Mesenchymal stem cell (in vitro differentiated cells and primary cell): ENCODE measurements around the gene SEC14L2.

Source experiments
- DNase-seq: peaks from one replicate; pipeline ENCODE4 v3.0.0-alpha.2; 2013
- H2AFZ ChIP-seq: one replicate; pipeline ENCODE4 v1.6.1; 2013; ENCODE audit warnings: low read depth, mild to moderate bottlenecking, control low read depth, inconsistent platforms, low read length, moderate library complexity
- H2AK5ac ChIP-seq: 2 replicates; pipeline ENCODE4 v1.6.1; 2013; ENCODE audit warnings: low read length, moderate library complexity, mild to moderate bottlenecking, inconsistent platforms; ENCODE audit not compliant: severe bottlenecking
- H2BK120ac ChIP-seq: one replicate; pipeline ENCODE4 v1.6.1; 2013; ENCODE audit warnings: low read depth, mild to moderate bottlenecking, inconsistent platforms, low read length, moderate library complexity
- H2BK12ac ChIP-seq, 2 experiments: one replicate each; pipeline ENCODE4 v1.6.1; 2013; ENCODE audit warnings: inconsistent platforms in 2 of 2, low read length in 2 of 2, mild to moderate bottlenecking in 2 of 2, moderate library complexity in 2 of 2, control low read depth in 1 of 2
- H2BK15ac ChIP-seq: one replicate; pipeline ENCODE4 v1.6.1; 2013; ENCODE audit warnings: mild to moderate bottlenecking, low read depth, inconsistent platforms; ENCODE audit not compliant: poor library complexity, severe bottlenecking
- H2BK5ac ChIP-seq: 2 replicates; pipeline ENCODE4 v1.6.1; 2013; ENCODE audit warnings: low read depth, mild to moderate bottlenecking, low read length, control low read depth, inconsistent platforms; ENCODE audit not compliant: poor library complexity, severe bottlenecking
- H3K14ac ChIP-seq, 2 experiments: one replicate each; pipeline ENCODE4 v1.6.1; 2013; ENCODE audit warnings: inconsistent platforms in 2 of 2, low read length in 2 of 2, control low read depth in 1 of 2, mild to moderate bottlenecking in 1 of 2, moderate library complexity in 1 of 2
- H3K18ac ChIP-seq, 2 experiments: one replicate each; pipeline ENCODE4 v1.6.1; 2013; ENCODE audit warnings: inconsistent platforms in 2 of 2, low read length in 2 of 2, control low read depth in 1 of 2, low read depth in 1 of 2, mild to moderate bottlenecking in 1 of 2
- H3K23ac ChIP-seq, 2 experiments: one replicate each; pipeline ENCODE4 v1.6.1; 2013; ENCODE audit warnings: inconsistent platforms in 2 of 2, low read length in 2 of 2, mild to moderate bottlenecking in 2 of 2, moderate library complexity in 2 of 2, control low read depth in 1 of 2
- H3K27ac ChIP-seq: 2 replicates; pipeline ENCODE4 v1.5.1; 2013; ENCODE audit warnings: mild to moderate bottlenecking, moderate library complexity, low read length, control low read depth, inconsistent platforms; ENCODE audit not compliant: poor library complexity, severe bottlenecking
- H3K27me3 ChIP-seq, 2 experiments: 2 replicates each; pipeline versions ENCODE4 v1.6.1 to v1.7.0; 2013; ENCODE audit warnings: low read length in 2 of 2, mild to moderate bottlenecking in 2 of 2, moderate library complexity in 2 of 2, control low read depth in 1 of 2, inconsistent platforms in 1 of 2; ENCODE audit not compliant: control insufficient read depth in 1 of 2, insufficient read depth in 1 of 2
- H3K36me3 ChIP-seq, 2 experiments: 2 replicates each; pipeline versions ENCODE4 v1.6.1 to v1.7.0; 2013; ENCODE audit warnings: low read length in 2 of 2, control low read depth in 1 of 2, inconsistent platforms in 1 of 2, low read depth in 1 of 2, mild to moderate bottlenecking in 1 of 2; ENCODE audit not compliant: insufficient read depth in 2 of 2, control insufficient read depth in 1 of 2
- H3K4ac ChIP-seq, 2 experiments: one replicate each; pipeline ENCODE4 v1.6.1; 2013; ENCODE audit warnings: inconsistent platforms in 2 of 2, low read length in 2 of 2, mild to moderate bottlenecking in 2 of 2, moderate library complexity in 2 of 2, control low read depth in 1 of 2, low read depth in 1 of 2
- H3K4me1 ChIP-seq: 2 replicates; pipeline ENCODE4 v1.6.1; 2013; ENCODE audit warnings: low read depth, low read length, control low read depth; ENCODE audit not compliant: control insufficient read depth, insufficient read depth
- H3K4me2 ChIP-seq: 2 replicates; pipeline ENCODE4 v1.6.1; 2013; ENCODE audit warnings: low read length, mild to moderate bottlenecking, inconsistent platforms; ENCODE audit not compliant: poor library complexity, severe bottlenecking
- H3K4me3 ChIP-seq, 2 experiments: 2 replicates each; pipeline versions ENCODE4 v1.5.1 to v1.7.0; 2013; ENCODE audit warnings: low read length in 2 of 2, mild to moderate bottlenecking in 2 of 2, control low read depth in 1 of 2, low read depth in 1 of 2; ENCODE audit not compliant: insufficient read depth in 1 of 2
- H3K79me1 ChIP-seq: replicated peaks from 2 replicates; pipeline ENCODE4 v1.6.1; 2013; ENCODE audit warnings: mild to moderate bottlenecking, control low read depth, low read length, inconsistent platforms; ENCODE audit not compliant: poor library complexity, severe bottlenecking
- H3K9ac ChIP-seq: 2 replicates; pipeline ENCODE4 v1.7.0; 2013; ENCODE audit warnings: mild to moderate bottlenecking, low read length, moderate library complexity
- H3K9me3 ChIP-seq: 2 replicates; pipeline ENCODE4 v1.7.0; 2013; ENCODE audit warnings: mild to moderate bottlenecking, low read length; ENCODE audit not compliant: control insufficient read depth
- H4K8ac ChIP-seq: one replicate; pipeline ENCODE4 v1.6.1; 2013; ENCODE audit warnings: inconsistent platforms, mild to moderate bottlenecking, low read length, moderate library complexity
- H4K91ac ChIP-seq: one replicate; pipeline ENCODE4 v1.6.1; 2013; ENCODE audit warnings: mild to moderate bottlenecking, low read length, inconsistent platforms
- WGBS: methylation state at CpG from one replicate; pipeline ENCODE4 v1.1.7; 2013; ENCODE audit warnings: mixed read lengths; 5-methylcytosine and 5-hydroxymethylcytosine counted together

The SEC14L2 gene

DNA sequence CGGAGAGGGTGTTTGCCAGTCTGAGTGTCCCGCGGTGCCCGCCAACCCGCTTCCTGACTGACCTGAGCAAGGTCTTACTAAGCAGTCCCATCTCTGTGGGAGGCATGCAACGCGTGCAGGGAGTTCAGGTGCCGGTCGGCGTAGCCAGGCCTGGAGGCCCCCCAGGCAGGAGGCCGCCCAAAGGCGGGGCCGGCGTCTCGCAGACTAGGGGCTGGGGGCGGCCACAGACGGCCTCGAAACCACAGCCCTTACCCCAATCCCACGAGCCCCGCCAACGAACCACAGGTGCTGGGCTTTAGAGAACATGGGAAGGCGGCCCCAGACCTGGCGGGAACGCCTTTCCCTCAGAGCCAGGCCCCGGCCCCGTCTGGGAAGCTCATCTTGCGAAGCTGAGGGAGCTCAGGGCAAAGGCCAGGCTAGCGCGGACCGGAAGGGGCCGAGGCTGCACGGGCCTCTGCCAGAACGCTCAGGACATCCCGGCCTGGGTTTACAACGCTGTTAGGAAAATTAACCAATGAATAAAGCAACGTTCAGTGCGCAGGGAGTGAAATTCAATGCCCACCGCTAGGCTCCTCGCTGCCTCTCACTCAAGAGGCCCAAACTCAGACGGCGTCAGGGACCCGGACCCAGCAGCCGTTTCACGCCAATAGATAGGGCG, 26.6 kb downstream of the SEC14L2 start:
- Histone ChIP-seq H2BK15ac (peak overlapping the region; percentile 54), H3K79me1 (peaks cover 2% of the 10 kb centered on the region), H3K18ac (peak overlapping the region; percentile 96 to 98), H3K4me3 (peak overlapping the region; percentile 54 to 85), H3K4ac (peak overlapping the region; percentile 96 to 97), H2BK5ac (peak overlapping the region; percentile 75), H3K4me1 (peaks cover 31% of the 10 kb centered on the region), H2AK5ac (peak overlapping the region; percentile 40), H3K9me3 (no peaks in the 10 kb centered on the region), H3K36me3 (peaks cover 13 to 17% of the 10 kb centered on the region in 2 experiments), H3K23ac (peak overlapping the region in 1 of 2 experiments; percentile 85), H3K27me3 (no peaks in the 10 kb centered on the region), H2AFZ (peak overlapping the region; percentile 21), H2BK120ac (peak overlapping the region; percentile 96), H4K8ac (peak overlapping the region; percentile 98), H3K14ac (peak overlapping the region in 1 of 2 experiments; percentile 90), H3K9ac (peak overlapping the region; percentile 96), H3K4me2 (peak overlapping the region; percentile 61), H3K27ac (peak overlapping the region; percentile 91), H2BK12ac (peak overlapping the region; percentile 38 to 45), H4K91ac (peak overlapping the region; percentile 98)
- DNase-seq: no peak
- WGBS: under 1% methylated on average over 45 of the region's 45 CpGs

DNA sequence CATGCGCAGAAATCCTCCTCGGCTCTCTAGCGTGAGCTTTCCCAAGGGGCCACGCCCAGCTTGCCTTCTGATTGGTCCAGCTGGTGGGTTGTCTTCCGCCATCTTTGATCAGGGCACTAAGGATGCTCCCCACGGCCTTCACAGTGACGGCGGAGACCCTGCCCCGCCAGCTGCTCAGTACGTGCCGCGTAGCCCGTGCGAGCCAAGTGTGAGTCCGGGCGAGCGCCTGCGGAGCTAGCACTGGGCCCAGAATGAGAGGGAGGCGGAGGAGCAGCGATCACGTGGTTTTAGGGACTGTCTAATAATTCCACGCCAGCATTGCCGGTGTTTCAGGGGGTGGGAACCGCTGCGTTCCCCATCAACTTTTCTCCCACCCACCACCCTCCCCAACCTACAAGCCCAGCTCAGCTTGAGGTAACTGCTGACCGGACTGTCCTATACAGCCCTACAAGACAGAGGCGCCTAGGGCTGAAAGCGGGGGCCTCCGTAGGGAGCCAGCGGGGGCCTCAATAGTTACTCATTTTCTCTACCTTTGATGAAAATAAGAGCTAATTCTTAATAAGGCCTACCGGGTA, 27.2 kb downstream of the SEC14L2 start:
- peak overlapping the region in 1 of 2 experiments; percentile 58 for H3K4ac ChIP-seq
- no peaks in the 10 kb centered on the region for H3K27me3 ChIP-seq
- H4K91ac ChIP-seq: no peak overlapping the region
- H3K4me1 ChIP-seq: peaks cover 31% of the 10 kb centered on the region
- no peak overlapping the region for H3K14ac ChIP-seq
- H3K36me3 ChIP-seq: peaks cover 7 to 18% of the 10 kb centered on the region in 2 experiments
- H4K8ac ChIP-seq: no peak overlapping the region
- no peak overlapping the region for H2BK5ac ChIP-seq
- H2BK120ac ChIP-seq: no peak overlapping the region
- no peaks in the 10 kb centered on the region for H3K9me3 ChIP-seq
- peak overlapping the region; percentile 46 for H2AFZ ChIP-seq
- H3K27ac ChIP-seq: peak overlapping the region; percentile 91
- peak overlapping the region; percentile 89 for H2BK15ac ChIP-seq
- DNase-seq: peak; percentile 100
- H2AK5ac ChIP-seq: no peak overlapping the region
- WGBS: 0% methylated on average over 28 of the region's 31 CpGs
- no peak overlapping the region for H2BK12ac ChIP-seq
- H3K23ac ChIP-seq: no peak overlapping the region
- peak overlapping the region; percentile 88 for H3K4me2 ChIP-seq
- peaks cover under 1% of the 10 kb centered on the region for H3K79me1 ChIP-seq
- peak overlapping the region; percentile 96 for H3K9ac ChIP-seq
- H3K18ac ChIP-seq: peak overlapping the region; percentile 56 to 73
- H3K4me3 ChIP-seq: peak overlapping the region; percentile 3 to 85

DNA sequence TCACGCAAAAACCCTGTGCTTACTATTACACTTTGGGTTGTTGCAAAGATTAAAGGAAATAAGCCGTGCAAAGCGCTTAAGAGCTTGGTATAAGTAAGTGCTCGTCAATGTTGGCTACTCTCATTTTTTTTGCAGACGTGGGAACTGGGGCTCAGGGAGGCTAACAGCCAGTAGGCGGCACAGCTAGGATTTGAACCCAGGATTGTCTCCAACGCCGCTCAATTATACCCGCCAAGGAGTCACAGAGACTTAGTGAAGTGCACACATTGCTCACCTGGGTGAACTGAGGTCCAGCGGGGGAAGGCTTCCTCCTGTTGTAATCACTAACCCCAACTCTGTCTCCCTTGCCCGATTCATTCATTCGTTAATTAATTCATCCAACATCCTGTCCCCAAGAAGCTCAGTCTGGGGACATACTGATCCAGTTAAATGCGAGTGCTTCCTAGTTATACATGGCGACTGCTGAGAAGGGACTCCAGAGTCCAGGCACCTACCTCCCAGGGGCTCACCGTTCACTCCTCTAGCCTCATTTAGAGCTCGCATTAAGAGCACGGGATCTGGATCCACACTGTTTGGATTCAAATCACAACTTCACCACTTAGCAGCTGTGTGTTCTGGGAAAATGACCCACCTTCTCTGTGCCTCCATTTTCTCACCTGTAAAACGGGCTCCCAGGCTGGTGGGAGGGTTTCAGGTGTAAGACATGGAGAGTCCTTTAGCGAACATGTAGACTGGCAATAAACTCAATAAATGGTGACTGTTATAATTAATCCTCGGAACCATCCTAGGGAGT, 27.9 kb downstream of the SEC14L2 start:
- Histone ChIP-seq H3K4ac (peak overlapping the region in 1 of 2 experiments; percentile 47), H3K14ac (no peak overlapping the region), H4K91ac (no peak overlapping the region), H2AK5ac (peak overlapping the region; percentile 50), H3K4me2 (peak overlapping the region; percentile 88), H2BK15ac (no peak overlapping the region), H3K79me1 (no peaks in the 10 kb centered on the region), H3K18ac (peak overlapping the region; percentile 0 to 14), H3K27me3 (no peaks in the 10 kb centered on the region), H4K8ac (peak overlapping the region; percentile 59), H2BK5ac (no peak overlapping the region), H3K4me1 (peaks cover 31% of the 10 kb centered on the region), H3K23ac (no peak overlapping the region), H3K9me3 (no peaks in the 10 kb centered on the region), H2BK12ac (peak overlapping the region in 1 of 2 experiments; percentile 22), H3K27ac (peak overlapping the region; percentile 91), H2AFZ (peak overlapping the region; percentile 32), H3K4me3 (peak overlapping the region in 1 of 2 experiments; percentile 85), H3K36me3 (peaks cover 6 to 24% of the 10 kb centered on the region in 2 experiments), H2BK120ac (no peak overlapping the region), H3K9ac (peak overlapping the region; percentile 96)
- no peak for DNase-seq
- WGBS: 52% methylated on average over 19 of the region's 20 CpGs

DNA sequence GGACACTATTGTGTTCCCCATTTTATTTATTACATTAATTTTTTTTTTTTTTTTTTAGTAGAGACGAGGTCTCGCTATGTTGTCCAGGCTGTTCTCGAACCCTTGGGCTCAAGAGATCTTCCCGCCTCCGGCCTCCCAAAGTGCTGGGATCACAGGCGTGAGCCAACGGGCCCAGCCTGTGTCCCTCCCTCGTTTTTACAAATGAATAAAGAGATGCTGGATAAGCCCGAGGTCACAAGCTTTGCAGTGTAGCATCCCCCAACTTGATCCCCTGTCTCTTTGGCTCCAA, 28.5 kb downstream of the SEC14L2 start:
- H3K4me3 ChIP-seq: peak overlapping the region; percentile 76 to 85

More for the DNA sequence above, 28.5 kb downstream of the SEC14L2 start:
- Histone ChIP-seq H2AK5ac (no peak overlapping the region), H3K4ac (no peak overlapping the region), H3K18ac (peak overlapping the region in 1 of 2 experiments; percentile 47), H4K8ac (peak overlapping the region; percentile 32), H3K9me3 (no peaks in the 10 kb centered on the region), H3K27ac (peak overlapping the region; percentile 33), H2BK12ac (no peak overlapping the region), H2BK120ac (peak overlapping the region; percentile 43), H3K23ac (no peak overlapping the region), H3K36me3 (peaks cover 6 to 24% of the 10 kb centered on the region in 2 experiments), H3K27me3 (no peaks in the 10 kb centered on the region), H3K4me1 (peaks cover 29% of the 10 kb centered on the region), H3K14ac (no peak overlapping the region), H2AFZ (peak overlapping the region; percentile 59), H3K79me1 (no peaks in the 10 kb centered on the region), H2BK15ac (no peak overlapping the region), H3K4me2 (peak overlapping the region; percentile 83), H4K91ac (no peak overlapping the region), H2BK5ac (no peak overlapping the region), H3K9ac (peak overlapping the region; percentile 96)
- WGBS: 21% methylated on average over 9 of the region's 9 CpGs
- DNase-seq: no peak
